ENCODE measurements around the gene HPS1. TPM values are rescaled to one million over a fixed set of nuclear protein-coding genes. Genes with fewer than 3 reads are reported as not detected.

The HPS1 gene
- total and polyA plus RNA-seq, 2 experiments from 2014 or later: 21.4 to 51.2 TPM

DNA sequence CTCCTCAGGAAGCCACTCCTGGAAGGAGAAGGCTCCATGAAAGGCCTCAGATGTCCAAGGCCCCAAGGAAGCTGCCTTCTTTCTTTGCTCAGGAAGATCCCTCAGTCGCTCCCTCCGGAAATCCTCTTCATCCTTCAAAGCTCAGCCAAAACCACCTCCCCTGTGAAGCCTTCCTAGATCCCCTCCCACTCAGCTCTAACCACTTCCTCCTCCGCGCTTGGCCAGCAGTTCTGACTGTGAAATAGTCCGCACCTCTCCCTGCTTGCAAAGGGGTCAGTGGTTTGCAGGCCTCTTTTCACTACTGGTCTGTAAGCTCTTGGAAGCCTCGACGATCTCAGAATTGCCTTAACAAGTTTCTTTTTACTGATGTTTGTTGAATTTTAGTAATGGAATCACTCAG lies 55.7 kb downstream of the HPS1 start:
- peaks cover 5% of the 10 kb centered on the region; the same call in 1 of the 3 replicates for H3K36me3 Mint-ChIP-seq (ENCODE audit: low read depth)
- Histone ChIP-seq H3K27ac (ENCODE audit: low read depth) (no peak overlapping the region), H3K4me1 (ENCODE audit: insufficient read depth) (no peaks in the 10 kb centered on the region), H3K4me2 (no peak overlapping the region), H3K36me3 (ENCODE audit: insufficient read depth) (no peaks in the 10 kb centered on the region), H2AFZ (no peak overlapping the region), H3K4me3 (no peak overlapping the region), H3F3A (replicated peaks; ENCODE audit: low read depth) (no peaks in the 10 kb centered on the region), H4K20me1 (replicated peaks; ENCODE audit: insufficient read depth) (no peaks in the 10 kb centered on the region), H3K27me3 (ENCODE audit: insufficient read depth) (no peaks in the 10 kb centered on the region), H3K79me2 (replicated peaks; ENCODE audit: insufficient read depth) (no peaks in the 10 kb centered on the region), H3K9me2 (ENCODE audit: insufficient read depth) (no peaks in the 10 kb centered on the region)
- H3K4me1 Mint-ChIP-seq: no peaks in the 10 kb centered on the region
- DNase-seq (ENCODE audit: low spot score) (no peak), ATAC-seq (no peak)
- H3K27ac Mint-ChIP-seq: no peak overlapping the region
- peaks cover 7% of the 10 kb centered on the region for H3K27me3 Mint-ChIP-seq (ENCODE audit: insufficient read depth, low read depth, poor library complexity)
- no peak overlapping the region for H3K4me3 Mint-ChIP-seq
- TF ChIP-seq, protein P1, sequence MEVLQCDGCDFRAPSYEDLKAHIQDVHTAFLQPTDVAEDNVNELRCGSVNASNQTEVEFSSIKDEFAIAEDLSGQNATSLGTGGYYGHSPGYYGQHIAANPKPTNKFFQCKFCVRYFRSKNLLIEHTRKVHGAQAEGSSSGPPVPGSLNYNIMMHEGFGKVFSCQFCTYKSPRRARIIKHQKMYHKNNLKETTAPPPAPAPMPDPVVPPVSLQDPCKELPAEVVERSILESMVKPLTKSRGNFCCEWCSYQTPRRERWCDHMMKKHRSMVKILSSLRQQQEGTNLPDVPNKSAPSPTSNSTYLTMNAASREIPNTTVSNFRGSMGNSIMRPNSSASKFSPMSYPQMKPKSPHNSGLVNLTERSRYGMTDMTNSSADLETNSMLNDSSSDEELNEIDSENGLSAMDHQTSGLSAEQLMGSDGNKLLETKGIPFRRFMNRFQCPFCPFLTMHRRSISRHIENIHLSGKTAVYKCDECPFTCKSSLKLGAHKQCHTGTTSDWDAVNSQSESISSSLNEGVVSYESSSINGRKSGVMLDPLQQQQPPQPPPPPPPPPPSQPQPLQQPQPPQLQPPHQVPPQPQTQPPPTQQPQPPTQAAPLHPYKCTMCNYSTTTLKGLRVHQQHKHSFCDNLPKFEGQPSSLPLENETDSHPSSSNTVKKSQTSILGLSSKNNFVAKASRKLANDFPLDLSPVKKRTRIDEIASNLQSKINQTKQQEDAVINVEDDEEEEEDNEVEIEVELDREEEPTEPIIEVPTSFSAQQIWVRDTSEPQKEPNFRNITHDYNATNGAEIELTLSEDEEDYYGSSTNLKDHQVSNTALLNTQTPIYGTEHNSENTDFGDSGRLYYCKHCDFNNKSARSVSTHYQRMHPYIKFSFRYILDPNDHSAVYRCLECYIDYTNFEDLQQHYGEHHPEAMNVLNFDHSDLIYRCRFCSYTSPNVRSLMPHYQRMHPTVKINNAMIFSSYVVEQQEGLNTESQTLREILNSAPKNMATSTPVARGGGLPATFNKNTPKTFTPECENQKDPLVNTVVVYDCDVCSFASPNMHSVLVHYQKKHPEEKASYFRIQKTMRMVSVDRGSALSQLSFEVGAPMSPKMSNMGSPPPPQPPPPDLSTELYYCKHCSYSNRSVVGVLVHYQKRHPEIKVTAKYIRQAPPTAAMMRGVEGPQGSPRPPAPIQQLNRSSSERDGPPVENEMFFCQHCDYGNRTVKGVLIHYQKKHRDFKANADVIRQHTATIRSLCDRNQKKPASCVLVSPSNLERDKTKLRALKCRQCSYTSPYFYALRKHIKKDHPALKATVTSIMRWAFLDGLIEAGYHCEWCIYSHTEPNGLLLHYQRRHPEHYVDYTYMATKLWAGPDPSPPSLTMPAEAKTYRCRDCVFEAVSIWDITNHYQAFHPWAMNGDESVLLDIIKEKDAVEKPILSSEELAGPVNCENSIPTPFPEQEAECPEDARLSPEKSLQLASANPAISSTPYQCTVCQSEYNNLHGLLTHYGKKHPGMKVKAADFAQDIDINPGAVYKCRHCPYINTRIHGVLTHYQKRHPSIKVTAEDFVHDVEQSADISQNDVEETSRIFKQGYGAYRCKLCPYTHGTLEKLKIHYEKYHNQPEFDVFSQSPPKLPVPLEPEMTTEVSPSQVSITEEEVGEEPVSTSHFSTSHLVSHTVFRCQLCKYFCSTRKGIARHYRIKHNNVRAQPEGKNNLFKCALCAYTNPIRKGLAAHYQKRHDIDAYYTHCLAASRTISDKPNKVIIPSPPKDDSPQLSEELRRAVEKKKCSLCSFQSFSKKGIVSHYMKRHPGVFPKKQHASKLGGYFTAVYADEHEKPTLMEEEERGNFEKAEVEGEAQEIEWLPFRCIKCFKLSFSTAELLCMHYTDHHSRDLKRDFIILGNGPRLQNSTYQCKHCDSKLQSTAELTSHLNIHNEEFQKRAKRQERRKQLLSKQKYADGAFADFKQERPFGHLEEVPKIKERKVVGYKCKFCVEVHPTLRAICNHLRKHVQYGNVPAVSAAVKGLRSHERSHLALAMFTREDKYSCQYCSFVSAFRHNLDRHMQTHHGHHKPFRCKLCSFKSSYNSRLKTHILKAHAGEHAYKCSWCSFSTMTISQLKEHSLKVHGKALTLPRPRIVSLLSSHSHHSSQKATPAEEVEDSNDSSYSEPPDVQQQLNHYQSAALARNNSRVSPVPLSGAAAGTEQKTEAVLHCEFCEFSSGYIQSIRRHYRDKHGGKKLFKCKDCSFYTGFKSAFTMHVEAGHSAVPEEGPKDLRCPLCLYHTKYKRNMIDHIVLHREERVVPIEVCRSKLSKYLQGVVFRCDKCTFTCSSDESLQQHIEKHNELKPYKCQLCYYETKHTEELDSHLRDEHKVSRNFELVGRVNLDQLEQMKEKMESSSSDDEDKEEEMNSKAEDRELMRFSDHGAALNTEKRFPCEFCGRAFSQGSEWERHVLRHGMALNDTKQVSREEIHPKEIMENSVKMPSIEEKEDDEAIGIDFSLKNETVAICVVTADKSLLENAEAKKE (CRISPR knock-in tag; IDR thresholded peaks at IDR 0.05): no peak
- TF ChIP-seq EZH2phosphoT487 (IDR thresholded peaks at IDR 0.05; ENCODE audit: unreplicated experiment) (no peak), STAT1 (IDR thresholded peaks at IDR 0.05; ENCODE audit: unreplicated experiment) (no peak), EZH2 (IDR thresholded peaks at IDR 0.05; ENCODE audit: low read depth, unreplicated experiment) (no peak), JUNB (IDR thresholded peaks at IDR 0.05; ENCODE audit: unreplicated experiment) (no peak), ZNF331 (CRISPR knock-in tag; IDR thresholded peaks at IDR 0.05; ENCODE audit: low read depth) (no peak), ZNF114 (CRISPR knock-in tag; IDR thresholded peaks at IDR 0.05) (no peak), CTCF (conservative IDR thresholded peaks at IDR 0.05; ENCODE audit: low read depth in 2 of 2) (no peak), POLR2AphosphoS5 (IDR thresholded peaks at IDR 0.05; ENCODE audit: low read depth) (no peak), NANOG (IDR thresholded peaks at IDR 0.05; ENCODE audit: borderline replicate concordance) (no peak), CREB1 (CRISPR knock-in tag; IDR thresholded peaks at IDR 0.05; ENCODE audit: low read depth) (no peak)
- TF ChIP-seq, protein P2, sequence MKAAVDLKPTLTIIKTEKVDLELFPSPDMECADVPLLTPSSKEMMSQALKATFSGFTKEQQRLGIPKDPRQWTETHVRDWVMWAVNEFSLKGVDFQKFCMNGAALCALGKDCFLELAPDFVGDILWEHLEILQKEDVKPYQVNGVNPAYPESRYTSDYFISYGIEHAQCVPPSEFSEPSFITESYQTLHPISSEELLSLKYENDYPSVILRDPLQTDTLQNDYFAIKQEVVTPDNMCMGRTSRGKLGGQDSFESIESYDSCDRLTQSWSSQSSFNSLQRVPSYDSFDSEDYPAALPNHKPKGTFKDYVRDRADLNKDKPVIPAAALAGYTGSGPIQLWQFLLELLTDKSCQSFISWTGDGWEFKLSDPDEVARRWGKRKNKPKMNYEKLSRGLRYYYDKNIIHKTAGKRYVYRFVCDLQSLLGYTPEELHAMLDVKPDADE (IDR thresholded peaks at IDR 0.05): no peak
- TF ChIP-seq, protein P3, sequence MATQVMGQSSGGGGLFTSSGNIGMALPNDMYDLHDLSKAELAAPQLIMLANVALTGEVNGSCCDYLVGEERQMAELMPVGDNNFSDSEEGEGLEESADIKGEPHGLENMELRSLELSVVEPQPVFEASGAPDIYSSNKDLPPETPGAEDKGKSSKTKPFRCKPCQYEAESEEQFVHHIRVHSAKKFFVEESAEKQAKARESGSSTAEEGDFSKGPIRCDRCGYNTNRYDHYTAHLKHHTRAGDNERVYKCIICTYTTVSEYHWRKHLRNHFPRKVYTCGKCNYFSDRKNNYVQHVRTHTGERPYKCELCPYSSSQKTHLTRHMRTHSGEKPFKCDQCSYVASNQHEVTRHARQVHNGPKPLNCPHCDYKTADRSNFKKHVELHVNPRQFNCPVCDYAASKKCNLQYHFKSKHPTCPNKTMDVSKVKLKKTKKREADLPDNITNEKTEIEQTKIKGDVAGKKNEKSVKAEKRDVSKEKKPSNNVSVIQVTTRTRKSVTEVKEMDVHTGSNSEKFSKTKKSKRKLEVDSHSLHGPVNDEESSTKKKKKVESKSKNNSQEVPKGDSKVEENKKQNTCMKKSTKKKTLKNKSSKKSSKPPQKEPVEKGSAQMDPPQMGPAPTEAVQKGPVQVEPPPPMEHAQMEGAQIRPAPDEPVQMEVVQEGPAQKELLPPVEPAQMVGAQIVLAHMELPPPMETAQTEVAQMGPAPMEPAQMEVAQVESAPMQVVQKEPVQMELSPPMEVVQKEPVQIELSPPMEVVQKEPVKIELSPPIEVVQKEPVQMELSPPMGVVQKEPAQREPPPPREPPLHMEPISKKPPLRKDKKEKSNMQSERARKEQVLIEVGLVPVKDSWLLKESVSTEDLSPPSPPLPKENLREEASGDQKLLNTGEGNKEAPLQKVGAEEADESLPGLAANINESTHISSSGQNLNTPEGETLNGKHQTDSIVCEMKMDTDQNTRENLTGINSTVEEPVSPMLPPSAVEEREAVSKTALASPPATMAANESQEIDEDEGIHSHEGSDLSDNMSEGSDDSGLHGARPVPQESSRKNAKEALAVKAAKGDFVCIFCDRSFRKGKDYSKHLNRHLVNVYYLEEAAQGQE (IDR thresholded peaks at IDR 0.05; ENCODE audit: unreplicated experiment): no peak
- H3K9me3 Mint-ChIP-seq: no peaks in the 10 kb centered on the region
